CMK (cell line): ENCODE results near the gene ARHGAP20.

Experiments
- DNase-seq: peaks from one replicate; pipeline ENCODE4 v3.0.0-alpha.2; 2010; ENCODE audit warnings: low read depth

ARHGAP20 gene

GRCh38 chr11:110614031-110614430, 98.2 kb downstream of the ARHGAP20 start:
- no peak for DNase-seq

DNA sequence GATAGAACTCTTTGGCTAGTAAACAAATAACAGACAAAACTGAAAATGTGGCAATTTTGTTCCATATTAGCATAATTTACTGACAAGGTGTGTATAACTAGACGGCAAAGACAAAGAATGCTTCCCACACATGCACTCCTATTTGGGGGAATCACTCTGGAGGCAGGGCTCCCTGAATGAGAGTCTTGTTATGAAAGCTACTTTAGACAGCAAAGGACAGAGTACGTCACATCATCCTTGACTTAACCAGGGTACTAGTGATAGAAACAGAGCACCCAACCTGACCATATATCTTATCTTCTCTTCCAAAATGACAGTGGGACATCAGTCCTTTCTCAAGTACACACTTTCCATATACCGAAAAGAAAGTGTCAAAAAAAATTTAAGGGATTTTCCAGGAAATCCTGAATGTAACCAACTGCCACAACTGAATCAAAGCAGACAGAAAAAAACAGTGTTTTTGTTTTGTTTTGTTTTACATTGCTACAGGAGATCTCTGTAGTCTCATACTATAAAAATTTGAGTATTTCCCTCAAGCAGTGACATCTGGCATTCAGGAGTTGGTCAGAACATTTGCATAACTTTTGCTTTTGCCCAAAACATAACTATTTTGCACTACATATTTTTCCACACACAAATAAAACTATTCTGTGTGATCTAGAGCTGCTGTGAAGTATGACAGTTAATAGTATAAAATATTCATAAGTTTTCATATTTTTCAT, 98.9 kb downstream of the ARHGAP20 start:
- DNase-seq, result no peak

GRCh38 chr11:110606415-110606814, 105.8 kb downstream of the ARHGAP20 start:
- DNase-seq, result no peak

- no peak for DNase-seq
Measured at GRCh38 chr11:110601936-110602335, 110.3 kb downstream of the ARHGAP20 start.

- DNase-seq, result no peak
Measured at GRCh38 chr11:110600322-110600721, 111.9 kb downstream of the ARHGAP20 start.

- no peak for DNase-seq
Measured at GRCh38 chr11:110599207-110599606, 113.0 kb downstream of the ARHGAP20 start.

GRCh38 chr11:110598725-110599124, 113.5 kb downstream of the ARHGAP20 start:
- no peak for DNase-seq

- DNase-seq, result no peak
Measured at GRCh38 chr11:110587972-110588371, 124.3 kb downstream of the ARHGAP20 start.

DNA sequence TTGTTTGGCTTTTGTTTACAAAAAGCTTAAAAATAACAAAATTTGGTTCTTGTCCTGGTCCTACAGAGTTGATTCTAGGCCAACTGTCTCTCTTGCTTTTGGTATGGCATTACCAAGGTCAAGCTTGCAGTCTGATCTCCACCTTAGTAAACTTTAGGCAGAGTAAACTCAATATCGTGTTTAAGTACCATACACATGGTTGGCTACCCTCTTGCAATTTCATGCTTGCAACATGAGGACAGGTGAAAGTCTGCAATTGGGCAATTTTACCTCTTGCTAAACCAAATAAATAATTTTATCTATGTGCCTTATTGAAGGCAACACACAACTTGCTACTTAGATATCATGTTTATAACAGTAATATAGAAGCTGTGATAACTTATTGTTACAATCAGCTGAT, 125.1 kb downstream of the ARHGAP20 start:
- DNase-seq, result no peak

GRCh38 chr11:110584150-110584549, 128.1 kb downstream of the ARHGAP20 start:
- no peak for DNase-seq

- no peak for DNase-seq
Measured at GRCh38 chr11:110582728-110583432, 129.4 kb downstream of the ARHGAP20 start.

- no peak for DNase-seq
Measured at GRCh38 chr11:110580571-110580970, 131.7 kb downstream of the ARHGAP20 start.

GRCh38 chr11:110573411-110573810, 138.8 kb downstream of the ARHGAP20 start:
- DNase-seq, result no peak

GRCh38 chr11:110571081-110571720, 141.0 kb downstream of the ARHGAP20 start:
- DNase-seq, result no peak

GRCh38 chr11:110566577-110566976, 145.7 kb downstream of the ARHGAP20 start:
- DNase-seq, result no peak

DNA sequence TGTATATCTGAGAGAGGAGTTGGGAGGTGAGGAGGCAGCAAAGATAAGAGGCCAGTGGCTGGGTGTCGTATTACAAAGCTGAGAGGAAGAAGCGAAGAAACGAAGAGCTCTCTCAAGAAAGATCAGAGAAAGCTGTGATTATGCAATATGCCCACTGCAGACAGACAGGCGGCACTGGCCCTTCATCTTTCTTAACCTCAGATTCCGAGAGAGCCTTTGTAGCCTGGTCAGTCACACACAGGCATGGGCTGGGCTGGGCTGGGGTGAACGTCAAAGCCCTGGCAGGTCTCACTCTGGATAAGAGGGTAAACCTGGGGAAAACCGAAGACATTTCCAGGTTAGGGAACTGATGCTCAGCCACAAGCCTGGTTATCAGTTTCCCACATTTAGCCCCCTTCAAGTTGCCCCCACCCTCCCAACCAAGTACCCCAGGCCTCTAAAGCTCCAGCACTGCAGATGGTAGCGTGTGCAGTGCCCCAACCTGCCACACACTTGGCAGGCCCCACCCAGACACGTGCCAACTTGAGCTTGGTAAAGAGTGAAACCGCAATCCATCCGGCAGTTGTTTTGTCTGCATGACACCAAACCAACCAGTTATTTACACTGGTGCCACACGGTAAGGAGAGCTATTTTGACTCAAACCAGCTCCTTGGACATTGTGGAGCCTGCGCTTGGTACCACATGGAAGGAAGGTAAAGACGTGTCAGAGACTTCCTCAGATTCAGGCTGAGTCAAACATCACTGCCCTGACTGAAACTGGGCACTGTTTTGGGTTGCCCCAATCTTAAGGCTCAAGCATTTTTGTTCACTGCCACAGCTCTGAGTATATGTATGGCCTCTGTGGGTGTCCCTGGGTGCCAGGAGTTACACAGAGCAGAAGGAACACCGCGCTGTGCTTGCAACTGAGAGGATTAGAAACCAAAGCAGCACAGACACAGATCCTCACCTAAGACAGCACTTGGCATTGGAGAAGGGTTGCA, 146.6 kb downstream of the ARHGAP20 start:
- no peak for DNase-seq

- DNase-seq, result no peak
Measured at GRCh38 chr11:110564676-110565356, 147.4 kb downstream of the ARHGAP20 start.

- no peak for DNase-seq
Measured at GRCh38 chr11:110544779-110545178, 167.5 kb downstream of the ARHGAP20 start.

GRCh38 chr11:110538154-110538553, 174.1 kb downstream of the ARHGAP20 start:
- no peak for DNase-seq

GRCh38 chr11:110530900-110531741, 181.1 kb downstream of the ARHGAP20 start:
- no peak for DNase-seq
